Muscle layer of colon (tissue), 2 donors: Measurements from ENCODE around the gene ATP11A.
"Not testable (repeated sequence)": the region's sequence is repeated elsewhere in the genome, so short reads cannot be mapped to it uniquely, and the experiment has no call there.

Experiments
- H3K27ac ChIP-seq: one replicate; pipeline ENCODE4 v1.7.0; 2013; ENCODE audit warnings: low read depth, mild to moderate bottlenecking, low read length, moderate library complexity
- H3K27me3 ChIP-seq, 2 donors: one replicate each; pipeline ENCODE4 v1.7.0; 2013; ENCODE audit warnings: low read length in 2 of 2, mild to moderate bottlenecking in 2 of 2; ENCODE audit not compliant: insufficient read depth in 2 of 2, control insufficient read depth in 1 of 2
- H3K36me3 ChIP-seq: one replicate; pipeline ENCODE4 v1.7.0; 2013; ENCODE audit warnings: mild to moderate bottlenecking, low read length; ENCODE audit not compliant: insufficient read depth
- H3K4me1 ChIP-seq: one replicate; pipeline ENCODE4 v1.7.0; 2013; ENCODE audit warnings: mild to moderate bottlenecking, low read length; ENCODE audit not compliant: insufficient read depth
- H3K4me3 ChIP-seq, 2 donors: one replicate each; pipeline ENCODE4 v1.7.0; 2013; ENCODE audit warnings: low read length in 2 of 2, low read depth in 1 of 2, mild to moderate bottlenecking in 1 of 2, moderate library complexity in 1 of 2
- H3K9ac ChIP-seq: one replicate; pipeline ENCODE4 v1.7.0; 2013; ENCODE audit warnings: low read length
- H3K9me3 ChIP-seq: one replicate; pipeline ENCODE4 v1.7.0; 2013; ENCODE audit warnings: mild to moderate bottlenecking, low read length
- donor health status: abdominal sarcoma.
- donor health status: Adenocarcinoma of cecum.

The ATP11A gene

DNA sequence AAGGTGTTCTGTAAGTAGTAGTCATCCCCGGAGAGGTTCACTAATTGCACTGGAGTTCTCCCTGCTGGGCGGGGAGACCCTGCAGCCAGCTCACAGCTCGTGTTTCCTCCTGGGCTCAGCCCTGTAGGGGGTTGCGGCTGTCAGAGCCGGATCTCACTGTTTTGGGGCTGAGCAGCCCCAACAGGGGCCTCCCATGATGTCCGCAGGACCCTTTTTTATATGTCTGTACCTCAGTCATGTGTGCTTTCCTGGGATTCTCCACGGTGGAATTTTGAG is 148.9 kb downstream of the ATP11A start:
- Histone ChIP-seq H3K9ac (no peak overlapping the region), H3K4me3 (no peak overlapping the region), H3K9me3 (no peaks in the 10 kb centered on the region), H3K36me3 (peaks cover 26% of the 10 kb centered on the region), H3K27ac (no peak overlapping the region), H3K4me1 (peaks cover 9% of the 10 kb centered on the region), H3K27me3 (no peaks in the 10 kb centered on the region)

DNA sequence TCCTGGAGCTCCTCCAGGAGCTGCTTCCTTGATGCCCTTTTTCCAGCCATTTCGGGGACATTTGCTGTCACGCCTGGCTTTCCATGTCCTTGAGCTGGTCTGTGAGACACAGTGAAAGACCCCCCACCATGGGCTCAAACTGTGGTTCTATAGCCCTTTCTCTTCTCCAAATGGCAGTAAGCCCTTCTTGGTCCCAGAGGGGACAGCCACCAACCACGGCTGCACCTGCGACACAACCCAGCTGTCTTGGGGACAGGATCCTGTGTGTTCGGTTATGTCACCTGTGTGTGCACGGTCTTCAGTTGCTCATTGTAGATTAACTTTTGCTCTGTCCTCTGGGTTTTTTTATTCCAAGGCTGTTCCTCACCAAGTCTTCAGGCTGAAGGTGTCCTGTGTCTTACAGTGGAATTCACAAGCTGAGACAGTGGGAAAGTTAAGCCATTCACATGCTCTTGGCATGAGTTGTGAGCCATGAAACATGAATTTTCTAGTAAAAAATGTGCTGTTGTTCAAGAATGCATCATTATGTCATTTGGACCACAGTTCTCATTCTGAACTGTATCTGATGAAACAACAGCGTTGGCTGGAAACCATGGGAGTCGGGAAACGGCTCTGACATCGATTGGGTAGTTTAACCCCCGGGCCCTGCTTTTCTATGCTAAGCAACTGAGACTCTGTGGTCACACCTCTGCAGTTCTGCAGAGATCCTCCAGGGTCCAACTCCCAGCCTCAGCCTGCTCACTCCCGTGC is 149.7 kb downstream of the ATP11A start:
- no peaks in the 10 kb centered on the region for H3K27me3 ChIP-seq
- H3K36me3 ChIP-seq = peaks cover 20% of the 10 kb centered on the region
- H3K9me3 ChIP-seq = no peaks in the 10 kb centered on the region
- peaks cover 17% of the 10 kb centered on the region for H3K4me1 ChIP-seq
- no peak overlapping the region for H3K9ac ChIP-seq
- no peak overlapping the region for H3K27ac ChIP-seq
- no peak overlapping the region for H3K4me3 ChIP-seq

GRCh38 chr13:112840472-112841302 is 150.8 kb downstream of the ATP11A start:
- Histone ChIP-seq H3K27ac (no peak overlapping the region), H3K4me1 (peaks cover 17% of the 10 kb centered on the region), H3K27me3 (no peaks in the 10 kb centered on the region), H3K9ac (no peak overlapping the region), H3K4me3 (no peak overlapping the region), H3K36me3 (peaks cover 12% of the 10 kb centered on the region), H3K9me3 (no peaks in the 10 kb centered on the region)

- H3K36me3 ChIP-seq = peaks cover 15% of the 10 kb centered on the region
- H3K9ac ChIP-seq, H3K4me3 ChIP-seq: not testable (repeated sequence)
Measured at GRCh38 chr13:112841303-112842015, 151.6 kb downstream of the ATP11A start.

DNA sequence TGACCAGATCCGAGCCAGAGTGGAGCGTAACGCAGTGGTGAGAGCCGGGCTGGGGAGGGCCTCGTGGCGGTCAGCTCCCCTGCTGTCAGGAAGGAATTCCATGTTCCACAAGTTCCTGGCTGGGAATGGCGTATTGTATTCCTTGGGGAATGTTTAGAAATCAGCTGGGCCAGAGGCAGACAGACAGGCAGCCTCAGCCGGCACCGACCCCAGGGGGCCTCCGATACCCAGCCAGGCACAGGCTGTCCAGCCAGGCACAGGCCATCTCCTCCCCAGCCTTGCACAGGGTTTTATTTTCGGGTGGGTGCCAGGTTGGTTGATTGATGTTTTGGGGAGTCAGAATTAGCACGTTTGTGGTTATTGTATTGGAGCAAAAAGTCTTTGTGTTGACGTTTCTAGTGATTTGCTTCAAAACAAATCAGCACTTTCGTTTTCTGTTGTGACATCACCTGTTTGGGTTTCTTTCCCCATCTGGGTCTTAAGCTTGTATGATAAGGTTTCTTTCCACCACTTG is 152.6 kb downstream of the ATP11A start:
- H3K36me3 ChIP-seq = peaks cover 19% of the 10 kb centered on the region
- no peak overlapping the region for H3K9ac ChIP-seq
- H3K9me3 ChIP-seq = no peaks in the 10 kb centered on the region
- no peak overlapping the region for H3K4me3 ChIP-seq
- H3K27ac ChIP-seq = peak overlapping the region; percentile 58
- H3K4me1 ChIP-seq = peaks cover 17% of the 10 kb centered on the region
- no peaks in the 10 kb centered on the region for H3K27me3 ChIP-seq

More at GRCh38 chr13:112841303-112842015, 151.6 kb downstream of the ATP11A start:
- H3K4me1 ChIP-seq = peaks cover 17% of the 10 kb centered on the region
- H3K9me3 ChIP-seq, H3K27me3 ChIP-seq, H3K27ac ChIP-seq: not testable (repeated sequence)

GRCh38 chr13:112842931-112843391 is 153.1 kb downstream of the ATP11A start:
- H3K4me3 ChIP-seq = peak overlapping the region in 1 of 2 donors; percentile 45
- no peaks in the 10 kb centered on the region for H3K27me3 ChIP-seq
- H3K36me3 ChIP-seq = peaks cover 19% of the 10 kb centered on the region
- no peak overlapping the region for H3K9ac ChIP-seq
- H3K4me1 ChIP-seq = peaks cover 17% of the 10 kb centered on the region
- no peaks in the 10 kb centered on the region for H3K9me3 ChIP-seq
- peak overlapping the region; percentile 58 for H3K27ac ChIP-seq

GRCh38 chr13:112843392-112844111 is 153.7 kb downstream of the ATP11A start:
- H3K36me3 ChIP-seq = peaks cover 18% of the 10 kb centered on the region
- no peaks in the 10 kb centered on the region for H3K9me3 ChIP-seq
- H3K4me1 ChIP-seq = peaks cover 17% of the 10 kb centered on the region
- H3K9ac ChIP-seq = no peak overlapping the region
- peak overlapping the region in 1 of 2 donors; percentile 45 for H3K4me3 ChIP-seq
- no peak overlapping the region for H3K27ac ChIP-seq
- H3K27me3 ChIP-seq = no peaks in the 10 kb centered on the region

- Histone ChIP-seq H3K36me3 (peaks cover 9% of the 10 kb centered on the region), H3K4me1 (peaks cover 17% of the 10 kb centered on the region), H3K9me3 (no peaks in the 10 kb centered on the region), H3K27ac (no peak overlapping the region), H3K9ac (no peak overlapping the region), H3K4me3 (no peak overlapping the region), H3K27me3 (no peaks in the 10 kb centered on the region)
Measured at GRCh38 chr13:112844411-112844810, 154.6 kb downstream of the ATP11A start.

DNA sequence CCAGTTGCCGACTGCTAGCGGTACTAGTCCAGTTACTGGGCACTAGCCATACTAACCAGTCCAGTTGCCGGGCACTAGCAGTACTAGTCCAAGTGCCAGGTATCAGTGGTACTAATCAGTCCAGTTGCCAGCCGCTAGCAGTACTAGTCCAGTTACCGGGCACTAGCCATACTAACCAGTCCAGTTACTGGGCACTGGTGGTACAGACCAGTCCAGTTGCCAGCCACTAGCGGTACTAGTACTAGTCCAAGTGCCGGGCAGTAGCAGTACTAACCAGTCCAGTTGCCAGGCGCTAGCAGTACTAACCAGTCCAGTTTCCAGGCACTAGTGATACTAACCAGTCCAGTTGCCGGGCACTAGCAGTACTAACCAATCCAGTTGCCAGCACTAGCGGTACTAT is 155.0 kb downstream of the ATP11A start:
- H3K4me3 ChIP-seq = no peak overlapping the region

GRCh38 chr13:112845511-112846144 is 155.8 kb downstream of the ATP11A start:
- no peaks in the 10 kb centered on the region for H3K9me3 ChIP-seq
- H3K27me3 ChIP-seq = no peaks in the 10 kb centered on the region
- peaks cover 7% of the 10 kb centered on the region for H3K36me3 ChIP-seq
- H3K4me3 ChIP-seq = no peak overlapping the region
- peaks cover 17% of the 10 kb centered on the region for H3K4me1 ChIP-seq
- no peak overlapping the region for H3K27ac ChIP-seq
- no peak overlapping the region for H3K9ac ChIP-seq

More for the DNA sequence above, 155.0 kb downstream of the ATP11A start:
- Histone ChIP-seq H3K4me1 (peaks cover 17% of the 10 kb centered on the region), H3K36me3 (peaks cover 7% of the 10 kb centered on the region), H3K9ac (no peak overlapping the region), H3K27ac (no peak overlapping the region), H3K9me3 (no peaks in the 10 kb centered on the region), H3K27me3 (no peaks in the 10 kb centered on the region)
